Stomach (tissue), 9 donors: Measurements from ENCODE around the gene TSPAN2. TPM values are rescaled to one million over a fixed set of nuclear protein-coding genes. Genes with fewer than 3 reads are reported as not detected.

Source experiments
- DNase-seq, 2 donors: peaks; one replicate each; pipeline versions ENCODE4 v3.0.0 to v3.0.0-alpha.2; 2013 to 2019
- H3K27ac ChIP-seq, 5 donors: fragments of 200-600 bp in 4 of 5; sonication (generic) in 4 of 5; one replicate each; pipeline ENCODE4 v1.5.1; 2013 to 2019; ENCODE audit warnings: mild to moderate bottlenecking in 1 of 5, moderate library complexity in 1 of 5
- H3K27me3 ChIP-seq, 3 donors: fragments of 200-600 bp; sonication (generic); one replicate each; pipeline ENCODE4 v1.5.1; 2017 to 2019; ENCODE audit warnings: mixed run types in 1 of 3
- H3K36me3 ChIP-seq, 4 donors: fragments of 200-600 bp; sonication (generic); 1 replicate in 3 of 4; 2 replicates in 1 of 4; pipeline ENCODE4 v1.5.1; 2016 to 2019
- H3K4me1 ChIP-seq, 4 donors: fragments of 200-600 bp; sonication (generic); one replicate each; pipeline ENCODE4 v1.5.1; 2016 to 2019
- H3K4me3 ChIP-seq, 4 donors: fragments of 200-600 bp; sonication (generic) in 3 of 4; one replicate each; pipeline ENCODE4 v1.5.1; 2016 to 2019; ENCODE audit warnings: mild to moderate bottlenecking in 1 of 4
- H3K9me3 ChIP-seq, 4 donors: fragments of 200-600 bp; sonication (generic); one replicate each; pipeline ENCODE4 v1.5.1; 2016 to 2019
- CTCF ChIP-seq, 7 experiments: fragments of 450-650 bp in 4 of 7; fragments of 200-600 bp in 3 of 7; sonication (generic) in 3 of 7; IDR thresholded peaks; one replicate each; pipeline ENCODE4 v1.5.1; 2016 to 2019; ENCODE audit warnings: antibody characterized with exemption in 7 of 7, control low read depth in 2 of 7, mild to moderate bottlenecking in 1 of 7
- EP300 ChIP-seq: sonication (generic); formaldehyde crosslinking; IDR thresholded peaks from one replicate; pipeline ENCODE4 v1.6.1; 2017; ENCODE audit warnings: antibody characterized with exemption
- POLR2A ChIP-seq, 4 donors: fragments of 450-650 bp; IDR thresholded peaks; one replicate each; pipeline ENCODE4 v1.6.1; 2016; ENCODE audit warnings: antibody characterized with exemption in 4 of 4, control low read depth in 2 of 4, mild to moderate bottlenecking in 1 of 4, moderate library complexity in 1 of 4
- POLR2AphosphoS5 ChIP-seq, 3 donors: sonication (generic); formaldehyde crosslinking; IDR thresholded peaks; one replicate each; pipeline ENCODE4 v1.6.1; 2016; ENCODE audit warnings: antibody characterized with exemption in 3 of 3
- WGBS, 5 donors: extraction: QIAGEN DNeasy Blood & Tissue Kit in 3 of 5; methylation state at CpG; one replicate each; pipeline versions ENCODE4 v1.1.5 to v1.1.7; 2013 to 2018; 5-methylcytosine and 5-hydroxymethylcytosine counted together
- intact Hi-C: fragments of 100-400 bp; cut with DNase I; formaldehyde crosslinking; loops from one replicate; pipeline ENCODE4 v1.15.1; 2023; ENCODE audit warnings: low total_unique reads
- polyA plus RNA-seq, 3 donors: library from polyadenylated mRNA; stranded (reverse); fragments of 200-250 nt; gene quantifications; one replicate each; pipeline ENCODE4 v1.2.3, GENCODE V29; 2013
- total RNA-seq, 5 donors: library from RNA; depleted of rRNA; stranded (reverse); fragments of >200 nt; gene quantifications; one replicate each; pipeline versions ENCODE4 v1.1.0 to v1.2.3, GENCODE V29; 2014 to 2016
- donor health status: healthy with polysubstance abuse.
- donor health status: Bipolar disorder and iron deficiency.
- donor health status: healthy.

The TSPAN2 gene
- total and polyA plus RNA-seq, 8 donors, result 2.6 to 39.7 (median 10.2) TPM

DNA sequence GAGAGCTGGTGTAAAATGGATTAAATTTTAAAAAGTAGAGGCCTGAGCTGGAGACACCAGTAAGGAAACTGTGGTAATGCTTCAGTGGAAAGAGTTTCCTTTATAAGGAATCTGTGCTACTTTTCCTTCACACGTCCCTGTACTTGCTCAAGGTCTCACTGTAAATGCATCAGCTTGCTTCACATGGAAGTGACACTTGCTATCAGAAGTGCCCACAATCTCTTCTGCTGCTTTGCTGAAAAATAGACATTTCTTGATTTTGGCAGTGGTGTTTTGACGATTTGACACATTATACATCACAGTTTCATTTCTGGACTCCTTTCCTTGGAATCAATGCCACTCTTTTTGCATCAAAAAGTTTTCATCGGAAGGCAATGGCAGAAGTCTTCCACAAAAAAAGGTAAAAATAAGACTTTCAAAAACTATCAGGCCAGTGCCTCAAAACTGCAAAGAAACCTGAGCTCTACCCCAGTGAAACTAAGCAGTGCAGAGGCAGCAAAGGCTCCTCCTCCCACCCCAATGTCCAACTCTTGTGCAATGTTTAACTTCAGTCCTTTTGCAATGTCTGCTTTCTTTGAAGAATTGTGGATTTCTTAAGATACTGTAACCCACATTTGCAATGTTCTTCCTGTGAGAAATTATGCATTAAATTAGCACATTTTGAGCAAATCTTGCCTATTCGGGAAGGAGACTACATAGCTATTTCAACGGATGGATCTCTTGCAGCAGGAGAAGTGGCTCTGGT lies 18.4 kb upstream of the TSPAN2 start:
- Histone ChIP-seq H3K4me1 (peaks cover 0 to 10% (median 1%) of the 10 kb centered on the region in 4 donors), H3K36me3 (no peaks in the 10 kb centered on the region), H3K27me3 (no peaks in the 10 kb centered on the region), H3K27ac (peak overlapping the region in 2 of 5 donors; percentile 8 to 17), H3K4me3 (no peak overlapping the region), H3K9me3 (no peaks in the 10 kb centered on the region)
- intact Hi-C loops, result no loop called here
- peak in 1 of 2 donors; percentile 30 for DNase-seq
- 69 to 85% (median 77%) methylated on average over 5 of the region's 5 CpGs for WGBS, 5 donors
- TF ChIP-seq POLR2AphosphoS5 (IDR thresholded peaks at IDR 0.05) (peak in 1 of 3 donors; percentile 20), POLR2A (IDR thresholded peaks at IDR 0.05) (no peak)

- peaks cover 0 to 10% (median 0%) of the 10 kb centered on the region in 4 donors for H3K4me1 ChIP-seq
- intact Hi-C loops, result no loop called here
- no peak for TF ChIP-seq CTCF (IDR thresholded peaks at IDR 0.05)
- no peak for TF ChIP-seq POLR2A (IDR thresholded peaks at IDR 0.05)
- TF ChIP-seq POLR2AphosphoS5 (IDR thresholded peaks at IDR 0.05), result no peak
- no peak for TF ChIP-seq EP300
- H3K27ac ChIP-seq, result no peak overlapping the region
- no peak overlapping the region for H3K4me3 ChIP-seq
- H3K36me3 ChIP-seq, result no peaks in the 10 kb centered on the region
- H3K27me3 ChIP-seq, result no peaks in the 10 kb centered on the region
- no peaks in the 10 kb centered on the region for H3K9me3 ChIP-seq
- no peak for DNase-seq
- 74 to 88% (median 80%) methylated on average over 3 of the region's 3 CpGs for WGBS, 5 donors
Observed at GRCh38 chr1:115105831-115106230, 16.5 kb upstream of the TSPAN2 start.

DNA sequence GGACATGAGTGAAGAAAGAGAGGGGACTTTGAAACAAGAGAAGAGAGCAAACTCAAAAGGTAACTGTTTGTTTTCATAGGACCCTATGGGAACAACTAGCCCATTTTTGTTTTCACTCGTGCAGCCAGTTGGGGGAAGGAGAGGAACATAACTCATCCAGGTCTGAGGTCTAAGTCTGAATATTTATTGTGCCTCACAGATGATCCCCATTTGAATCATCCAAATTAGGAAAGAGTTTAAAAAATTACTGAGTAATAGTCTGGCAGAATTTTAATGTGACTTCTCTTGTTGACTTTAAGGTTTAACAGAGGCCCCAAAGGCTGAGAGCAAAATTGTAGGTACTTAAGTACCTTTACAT lies 10.4 kb upstream of the TSPAN2 start:
- Histone ChIP-seq H3K4me1 (peaks cover 5 to 23% (median 14%) of the 10 kb centered on the region in 4 donors), H3K9me3 (no peaks in the 10 kb centered on the region), H3K27me3 (no peaks in the 10 kb centered on the region), H3K36me3 (no peaks in the 10 kb centered on the region), H3K4me3 (peak overlapping the region; percentile 32 to 39 (median 34)), H3K27ac (peak overlapping the region in 4 of 5 donors; percentile 75 to 90 (median 82))
- no peak for DNase-seq
- 13 to 38% (median 22%) methylated on average over 1 of the region's 1 CpG for WGBS, 5 donors
- intact Hi-C loops, result no loop called here
- TF ChIP-seq CTCF (IDR thresholded peaks at IDR 0.05) (no peak), POLR2AphosphoS5 (IDR thresholded peaks at IDR 0.05) (no peak), EP300 (no peak), POLR2A (IDR thresholded peaks at IDR 0.05) (no peak)

GRCh38 chr1:115098979-115099692 lies 9.8 kb upstream of the TSPAN2 start:
- Histone ChIP-seq H3K4me3 (peak overlapping the region; percentile 32 to 39 (median 34)), H3K36me3 (no peaks in the 10 kb centered on the region), H3K27me3 (no peaks in the 10 kb centered on the region), H3K4me1 (peaks cover 5 to 23% (median 14%) of the 10 kb centered on the region in 4 donors), H3K9me3 (no peaks in the 10 kb centered on the region), H3K27ac (peak overlapping the region in 4 of 5 donors; percentile 75 to 90 (median 82))
- 17 to 25% (median 20%) methylated on average over 13 of the region's 13 CpGs for WGBS, 5 donors
- DNase-seq, result peak; percentile 52 to 92
- intact Hi-C loops, result no loop called here
- TF ChIP-seq POLR2AphosphoS5 (IDR thresholded peaks at IDR 0.05) (peak in 1 of 3 donors; percentile 60), CTCF (IDR thresholded peaks at IDR 0.05) (no peak), EP300 (no peak), POLR2A (IDR thresholded peaks at IDR 0.05) (no peak)
